Activated naive CD4-positive, alpha-beta T cell treated with anti-CD3 and anti-CD28 coated beads, Interleukin-2, amount 10 ng/mL, durations not matched to agents 5 hours and 36 hours (primary cell): ENCODE data around the gene ZNF98. TPM values are rescaled to one million over a fixed set of nuclear protein-coding genes. Genes with fewer than 3 reads are reported as not detected.

Experiments
- total RNA-seq, 2 experiments: library from RNA; stranded (reverse); gene quantifications; one replicate each; pipeline ENCODE4 v1.2.3, GENCODE V29; 2021

The ZNF98 gene
- total RNA-seq = not detected

DNA sequence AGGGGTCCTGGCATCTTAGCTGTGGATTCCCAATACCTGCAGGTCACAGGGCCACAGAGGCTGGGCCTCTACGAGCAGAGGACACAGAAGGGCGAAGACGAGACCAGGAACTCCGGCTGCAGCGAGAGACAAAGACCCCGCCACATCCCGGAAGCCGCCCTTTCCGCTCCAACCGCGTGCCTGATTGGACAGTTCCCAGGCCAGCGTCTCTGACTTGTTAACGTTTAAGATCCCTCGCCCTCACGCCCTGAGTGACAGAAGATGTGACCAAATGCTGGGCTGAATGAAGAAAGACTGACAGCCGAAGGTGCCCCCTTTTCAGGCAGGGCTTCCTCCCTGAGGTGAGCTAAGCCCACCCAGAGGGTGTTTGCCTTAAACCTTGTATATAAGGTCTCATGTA lies at the start of gene ZNF98:
Gene ZNF98, minus strand, starts transcription at position 136 of the 400 bp plus-strand sequence. Its CDS starts 122 bp downstream, at position 14.

Other genes starting within 250 kb of the ZNF98 start
- gene ZNF676, start 225.4 kb downstream of the ZNF98 start, total RNA-seq = not detected
- gene ZNF729, start 135.9 kb downstream of the ZNF98 start, total RNA-seq = not detected
- 1 to 10 TPM; 1.4 to 1.9 TPM for gene ZNF492, start 212.0 kb upstream of the ZNF98 start, total RNA-seq